Lower leg skin (tissue), 3 donors: Measurements from ENCODE around the gene ZNF839.

Experiments
- CTCF ChIP-seq, 3 donors: fragments of 450-650 bp; IDR thresholded peaks; one replicate each; pipeline ENCODE4 v1.5.1; 2016; ENCODE audit warnings: antibody characterized with exemption in 3 of 3, mild to moderate bottlenecking in 3 of 3, moderate library complexity in 2 of 3
- POLR2A ChIP-seq, 2 donors: fragments of 450-650 bp; IDR thresholded peaks; one replicate each; pipeline ENCODE4 v1.6.1; 2016 to 2017; ENCODE audit warnings: antibody characterized with exemption in 2 of 2, mild to moderate bottlenecking in 1 of 2, moderate library complexity in 1 of 2

- TF ChIP-seq CTCF (IDR thresholded peaks at IDR 0.05): no peak
- TF ChIP-seq POLR2A (IDR thresholded peaks at IDR 0.05): no peak
Measured at GRCh38 chr14:102320671-102321455, 1.3 kb downstream of the ZNF839 start.
